HepG2 (cell line): ENCODE results near the gene MTIF2. TPM values are rescaled to one million over a fixed set of nuclear protein-coding genes. Genes with fewer than 3 reads are reported as not detected.

Source experiments
- ATAC-seq: fragments of 200-7000 bp; cut with Tn5 transposase; 3 replicates; pipeline ENCODE4 v1.9.1; 2020; ENCODE audit warnings: mild to moderate bottlenecking, moderate library complexity
- BruUV-seq: library from RNA; stranded (reverse); fragments of 400-500 nt; replicated peaks from 2 replicates; lab custom pipeline; 2021; lab: Mats Ljungman, UMichigan
- CTCF ChIA-PET: fragments of 300-600 bp; formaldehyde crosslinking; extraction: SDS; loops from one replicate; lab custom pipeline; 2021; ENCODE audit warnings: low total read pairs, inconsistent platforms, low intra/inter-chr PET ratio; lab: Yijun Ruan, JAX
- POLR2A ChIA-PET: fragments of 350-600 bp; sonication (Branson Sonifier 250); formaldehyde crosslinking; loops from one replicate; lab custom pipeline; 2020; ENCODE audit warnings: antibody characterized with exemption, inconsistent platforms; lab: Yijun Ruan, JAX
- DNase-seq: peaks from one replicate; pipeline ENCODE4 v3.0.0-alpha.2; 2015; ENCODE audit warnings: low spot score
- FAIRE-seq: peaks from 3 replicates; lab custom pipeline; 2011; peaks lifted over from hg19 to GRCh38; lab: Jason Lieb, UNC
- H2AFZ ChIP-seq: one replicate; pipeline ENCODE4 v1.6.1; 2011; ENCODE audit warnings: low read length, inconsistent platforms
- H3K27ac ChIP-seq: fragments of 300-600 bp; 3 replicates; pipeline ENCODE4 v1.8.0; 2011; ENCODE audit warnings: mixed run types, mild to moderate bottlenecking, mixed read lengths, low read length, inconsistent platforms; ENCODE audit not compliant: insufficient read depth; ENCODE audit errors: extremely low read length
- H3K27me3 ChIP-seq, 2 experiments: fragments of 200-600 bp in 1 of 2; 2 replicates in 1 of 2; 3 replicates in 1 of 2; pipeline versions ENCODE4 v1.6.0 to v1.8.0; 2011; ENCODE audit warnings: low read length in 2 of 2, mild to moderate bottlenecking in 2 of 2, moderate library complexity in 2 of 2, inconsistent platforms in 1 of 2; ENCODE audit not compliant: insufficient read depth in 2 of 2, control insufficient read depth in 1 of 2
- H3K36me3 ChIP-seq, 2 experiments: fragments of 200-600 bp in 1 of 2; replicated peaks in 1 of 2; 2 replicates in 1 of 2; 3 replicates in 1 of 2; pipeline versions ENCODE4 v1.5.1 to v1.8.0; 2011; ENCODE audit warnings: low read length in 2 of 2, inconsistent platforms in 1 of 2; ENCODE audit not compliant: insufficient read depth in 2 of 2, control insufficient read depth in 1 of 2
- H3K4me1 ChIP-seq: 2 replicates; pipeline ENCODE4 v1.5.1; 2012; ENCODE audit warnings: low read length, inconsistent platforms; ENCODE audit not compliant: insufficient read depth
- H3K4me2 ChIP-seq: 2 replicates; pipeline ENCODE4 v1.6.0; 2011; ENCODE audit warnings: low read depth, low read length, inconsistent platforms
- H3K4me3 ChIP-seq, 3 experiments: fragments of 200-600 bp in 1 of 3; sonication (generic), shearing (Covaris generic) in 1 of 3; replicated peaks in 1 of 3; 2 replicates each; pipeline ENCODE4 v1.5.1; 2011 to 2016; ENCODE audit warnings: low read length in 3 of 3, inconsistent platforms in 2 of 3, low read depth in 2 of 3, mild to moderate bottlenecking in 2 of 3, control low read depth in 1 of 3, mixed read lengths in 1 of 3; ENCODE audit not compliant: insufficient read depth in 1 of 3
- H3K79me2 ChIP-seq: one replicate; pipeline ENCODE4 v1.6.1; 2011; ENCODE audit warnings: low read length, inconsistent platforms; ENCODE audit not compliant: insufficient read depth
- H3K9ac ChIP-seq: 2 replicates; pipeline ENCODE4 v1.6.0; 2011; ENCODE audit warnings: mild to moderate bottlenecking, low read depth, low read length, inconsistent platforms; ENCODE audit not compliant: insufficient read depth
- H3K9me3 ChIP-seq: 2 replicates; pipeline ENCODE4 v1.5.1; 2012; ENCODE audit warnings: mild to moderate bottlenecking, low read length
- H4K20me1 ChIP-seq: 2 replicates; pipeline ENCODE4 v1.6.0; 2011; ENCODE audit warnings: inconsistent platforms, mild to moderate bottlenecking, low read length, moderate library complexity; ENCODE audit not compliant: insufficient read depth
- ELF4 ChIP-seq: sonication (generic); formaldehyde crosslinking; IDR thresholded peaks from 2 replicates; pipeline ENCODE4 v1.5.0; 2020; ENCODE audit warnings: missing genetic modification reagents, mild to moderate bottlenecking, moderate library complexity, borderline replicate concordance
- FOXK2 ChIP-seq: fragments of 450-650 bp; IDR thresholded peaks from 2 replicates; pipeline ENCODE4 v1.6.1; 2016
- GABPA ChIP-seq, 2 experiments: IDR thresholded peaks; 2 replicates each; pipeline ENCODE4 v1.6.1; 2011 to 2016; ENCODE audit warnings: low read depth in 2 of 2, low read length in 1 of 2, missing biosample characterization in 1 of 2, missing genetic modification characterization in 1 of 2
- GTF3A ChIP-seq: sonication (generic); formaldehyde crosslinking; conservative IDR thresholded peaks from 2 replicates; pipeline ENCODE4 v1.4.0; 2020; ENCODE audit warnings: mild to moderate bottlenecking, missing genetic modification reagents
- GZF1 ChIP-seq: sonication (generic); formaldehyde crosslinking; IDR thresholded peaks from 2 replicates; pipeline ENCODE4 v1.5.1; 2020; ENCODE audit warnings: mild to moderate bottlenecking, missing genetic modification reagents
- HOXA3 ChIP-seq: sonication (generic); formaldehyde crosslinking; IDR thresholded peaks from 2 replicates; pipeline ENCODE4 v1.5.0; 2020; ENCODE audit warnings: missing genetic modification reagents
- HOXA7 ChIP-seq: sonication (generic); formaldehyde crosslinking; IDR thresholded peaks from 2 replicates; pipeline ENCODE4 v1.8.1; 2022; ENCODE audit warnings: mild to moderate bottlenecking, missing genetic modification reagents, moderate library complexity
- MTF1 ChIP-seq: sonication (generic); formaldehyde crosslinking; IDR thresholded peaks from 2 replicates; pipeline ENCODE4 v1.5.0; 2020; ENCODE audit warnings: missing genetic modification reagents
- NR3C1 ChIP-seq: sonication (generic); formaldehyde crosslinking; IDR thresholded peaks from 2 replicates; pipeline ENCODE4 v1.4.0; 2020; ENCODE audit warnings: missing genetic modification reagents
- POLR2AphosphoS2 ChIP-seq: IDR thresholded peaks from 2 replicates; pipeline ENCODE4 v1.6.1; 2011; ENCODE audit warnings: low read depth, low read length, improper control_type of control experiment
- THAP11 ChIP-seq: IDR thresholded peaks from 2 replicates; pipeline ENCODE4 v1.6.1; 2016; ENCODE audit warnings: missing biosample characterization, missing genetic modification reagents
- TIGD3 ChIP-seq: sonication (generic); formaldehyde crosslinking; IDR thresholded peaks from 2 replicates; pipeline ENCODE4 v1.5.1; 2020; ENCODE audit warnings: mild to moderate bottlenecking, missing genetic modification reagents, borderline replicate concordance
- ZNF160 ChIP-seq: sonication (generic); formaldehyde crosslinking; IDR thresholded peaks from 2 replicates; pipeline ENCODE4 v1.8.0; 2022; ENCODE audit warnings: mild to moderate bottlenecking, inconsistent platforms, missing genetic modification reagents
- ZNF724P ChIP-seq: sonication (generic); formaldehyde crosslinking; IDR thresholded peaks from 2 replicates; pipeline ENCODE4 v1.8.0; 2022; ENCODE audit warnings: missing genetic modification reagents, borderline replicate concordance
- ZNF816 ChIP-seq: sonication (generic); formaldehyde crosslinking; IDR thresholded peaks from 2 replicates; pipeline ENCODE4 v1.8.0; 2022; ENCODE audit warnings: missing genetic modification reagents, mild to moderate bottlenecking, borderline replicate concordance
- WGBS: methylation state at CpG from one replicate; pipeline ENCODE4 v1.1.6; 2017; ENCODE audit warnings: low lambda C conversion rate; 5-methylcytosine and 5-hydroxymethylcytosine counted together
- in situ Hi-C: cut with HindIII; loops from 2 replicates; pipeline ENCODE4 v1.10.0; 2017; ENCODE audit warnings: low pct_unique_long_range_greater_than_20kb; ENCODE audit not compliant: extremely low pct_ligation_motif_present
- intact Hi-C: fragments of 100-400 bp; cut with micrococcal nuclease; formaldehyde crosslinking; loops from one replicate; pipeline ENCODE4 v1.10.0; 2022; ENCODE audit not compliant: unreplicated experiment
- polyA plus RNA-seq, 8 experiments: library from polyadenylated mRNA; depleted of rRNA in 3 of 8; stranded (reverse) in 7 of 8; unstranded in 1 of 8; fragments of >200 nt; fragmentation: Illumina TruSeq in 4 of 8; extraction: Trizol in 4 of 8; gene quantifications; 2 replicates each; pipeline versions ENCODE4 v1.2.1 to v1.2.3, GENCODE V29; 2011 to 2016; ENCODE audit warnings: low read depth in 4 of 8, missing spikeins in 1 of 8, mixed read lengths in 1 of 8; ENCODE audit not compliant: insufficient read depth in 1 of 8
- total RNA-seq, 5 experiments: library from RNA; depleted of rRNA; stranded (reverse); fragments of >200 nt; fragmentation: Illumina TruSeq; extraction: Trizol; gene quantifications; 2 replicates each; pipeline ENCODE4 v1.2.3, GENCODE V29; 2016; ENCODE audit warnings: low read depth in 1 of 5
- TF ChIP-seq, protein P1 (sequence below): sonication (generic); formaldehyde crosslinking; conservative IDR thresholded peaks from 2 replicates; pipeline ENCODE4 v1.4.0; 2020; ENCODE audit warnings: missing genetic modification reagents

MTIF2 gene
- total and polyA plus RNA-seq, 2 of the 13 experiments (the other 11 are each of a cell fraction or from before 2014, with no cell fraction given): 32.1 to 92.1 TPM

- in situ Hi-C loops: no loop called here
- Histone ChIP-seq H3K4me3 (no peak overlapping the region), H4K20me1 (no peaks in the 10 kb centered on the region), H3K27ac (no peak overlapping the region), H3K9me3 (no peaks in the 10 kb centered on the region), H3K36me3 (peaks cover 7 to 34% of the 10 kb centered on the region in 2 experiments), H2AFZ (no peak overlapping the region), H3K79me2 (no peaks in the 10 kb centered on the region), H3K4me1 (no peaks in the 10 kb centered on the region), H3K27me3 (no peaks in the 10 kb centered on the region), H3K9ac (no peak overlapping the region), H3K4me2 (no peak overlapping the region)
- TF ChIP-seq ZNF160 (no peak), NR3C1 (CRISPR knock-in tag) (no peak), TIGD3 (CRISPR knock-in tag) (no peak), GTF3A (CRISPR knock-in tag) (no peak), THAP11 (no peak), ZNF816 (CRISPR knock-in tag) (no peak), HOXA3 (CRISPR knock-in tag) (no peak), FOXK2 (no peak), POLR2AphosphoS2 (no peak), HOXA7 (CRISPR knock-in tag) (no peak), GABPA (IDR thresholded peaks at IDR 0.05; ENCODE audit: low read depth, low read length) (no peak), GABPA (CRISPR knock-in tag; IDR thresholded peaks at IDR 0.05; ENCODE audit: low read depth) (no peak), ZNF724P (CRISPR knock-in tag) (no peak), GZF1 (no peak), MTF1 (CRISPR knock-in tag) (no peak), ELF4 (CRISPR knock-in tag) (no peak)
- TF ChIP-seq, protein P1, sequence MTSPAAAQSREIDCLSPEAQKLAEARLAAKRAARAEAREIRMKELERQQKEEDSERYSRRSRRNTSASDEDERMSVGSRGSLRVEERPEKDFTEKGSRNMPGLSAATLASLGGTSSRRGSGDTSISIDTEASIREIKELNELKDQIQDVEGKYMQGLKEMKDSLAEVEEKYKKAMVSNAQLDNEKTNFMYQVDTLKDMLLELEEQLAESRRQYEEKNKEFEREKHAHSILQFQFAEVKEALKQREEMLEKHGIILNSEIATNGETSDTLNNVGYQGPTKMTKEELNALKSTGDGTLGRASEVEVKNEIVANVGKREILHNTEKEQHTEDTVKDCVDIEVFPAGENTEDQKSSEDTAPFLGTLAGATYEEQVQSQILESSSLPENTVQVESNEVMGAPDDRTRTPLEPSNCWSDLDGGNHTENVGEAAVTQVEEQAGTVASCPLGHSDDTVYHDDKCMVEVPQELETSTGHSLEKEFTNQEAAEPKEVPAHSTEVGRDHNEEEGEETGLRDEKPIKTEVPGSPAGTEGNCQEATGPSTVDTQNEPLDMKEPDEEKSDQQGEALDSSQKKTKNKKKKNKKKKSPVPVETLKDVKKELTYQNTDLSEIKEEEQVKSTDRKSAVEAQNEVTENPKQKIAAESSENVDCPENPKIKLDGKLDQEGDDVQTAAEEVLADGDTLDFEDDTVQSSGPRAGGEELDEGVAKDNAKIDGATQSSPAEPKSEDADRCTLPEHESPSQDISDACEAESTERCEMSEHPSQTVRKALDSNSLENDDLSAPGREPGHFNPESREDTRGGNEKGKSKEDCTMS (CRISPR knock-in tag): no peak
- ATAC-seq (no peak), FAIRE-seq (no peak), DNase-seq (no peak)
- intact Hi-C loops: no loop called here
- CTCF ChIA-PET: no interaction called here
- no TSS peak for BruUV-seq
- POLR2A ChIA-PET: no interaction called here
- 95% methylated on average over 1 of the region's 1 CpG for WGBS
These were observed 32.2 kb upstream of the MTIF2 start for GRCh38 chr2:55301277-55301676.
